Spleen (tissue), 11 donors: ENCODE data around the gene KCMF1. TPM values are rescaled to one million over a fixed set of nuclear protein-coding genes. Genes with fewer than 3 reads are reported as not detected.

Experiments used
- DNase-seq: peaks from one replicate; pipeline ENCODE4 v3.0.0-alpha.2; 2020
- H3K27ac ChIP-seq, 8 donors: fragments of 200-600 bp; sonication (generic) in 7 of 8; 1 replicate in 4 of 8; 2 replicates in 4 of 8; pipeline versions ENCODE4 v1.5.0 to v1.8.0; 2016 to 2021; ENCODE audit warnings: inconsistent platforms in 4 of 8, mild to moderate bottlenecking in 4 of 8, moderate library complexity in 1 of 8
- H3K27me3 ChIP-seq, 7 donors: fragments of 200-600 bp; sonication (generic) in 6 of 7; replicated peaks in 1 of 7; 1 replicate in 4 of 7; 2 replicates in 3 of 7; pipeline versions ENCODE4 v1.5.0 to v1.8.0; 2016 to 2021; ENCODE audit warnings: inconsistent platforms in 3 of 7, mild to moderate bottlenecking in 1 of 7
- H3K36me3 ChIP-seq, 6 donors: fragments of 200-600 bp; sonication (generic) in 5 of 6; 1 replicate in 4 of 6; 2 replicates in 2 of 6; pipeline versions ENCODE4 v1.5.0 to v1.8.0; 2016 to 2021; ENCODE audit warnings: inconsistent platforms in 2 of 6
- H3K4me1 ChIP-seq, 6 donors: fragments of 200-600 bp; sonication (generic) in 5 of 6; 1 replicate in 3 of 6; 2 replicates in 3 of 6; pipeline versions ENCODE4 v1.5.0 to v1.8.0; 2016 to 2021; ENCODE audit warnings: inconsistent platforms in 3 of 6
- H3K4me3 ChIP-seq, 8 donors: fragments of 200-600 bp; sonication (generic) in 7 of 8; 1 replicate in 4 of 8; 2 replicates in 4 of 8; pipeline versions ENCODE4 v1.5.0 to v1.8.0; 2016 to 2021; ENCODE audit warnings: inconsistent platforms in 4 of 8, mild to moderate bottlenecking in 4 of 8, moderate library complexity in 2 of 8
- H3K9me3 ChIP-seq, 8 donors: fragments of 200-600 bp; sonication (generic) in 7 of 8; 1 replicate in 4 of 8; 2 replicates in 4 of 8; pipeline versions ENCODE4 v1.5.0 to v1.8.0; 2016 to 2021; ENCODE audit warnings: inconsistent platforms in 4 of 8
- CTCF ChIP-seq, 11 experiments: fragments of 200-600 bp in 7 of 11; fragments of 450-650 bp in 4 of 11; sonication (generic) in 4 of 11; IDR thresholded peaks in 8 of 11; conservative IDR thresholded peaks in 3 of 11; 1 replicate in 7 of 11; 2 replicates in 4 of 11; pipeline versions ENCODE4 v1.4.0 to v1.8.0; 2016 to 2021; ENCODE audit warnings: antibody characterized with exemption in 11 of 11, inconsistent platforms in 4 of 11, mild to moderate bottlenecking in 1 of 11
- POLR2A ChIP-seq, 3 donors: fragments of 450-650 bp; IDR thresholded peaks; one replicate each; pipeline ENCODE4 v1.5.1; 2017; ENCODE audit warnings: antibody characterized with exemption in 3 of 3, mild to moderate bottlenecking in 1 of 3
- POLR2AphosphoS5 ChIP-seq, 3 donors: sonication (generic); formaldehyde crosslinking; IDR thresholded peaks; one replicate each; pipeline ENCODE4 v1.5.1; 2017; ENCODE audit warnings: antibody characterized with exemption in 3 of 3
- WGBS, 5 donors: extraction: QIAGEN DNeasy Blood & Tissue Kit in 3 of 5; methylation state at CpG; one replicate each; pipeline versions ENCODE4 v1.1.5 to v1.1.7; 2013 to 2018; 5-methylcytosine and 5-hydroxymethylcytosine counted together
- intact Hi-C: fragments of 100-400 bp; cut with DNase I; formaldehyde crosslinking; loops from one replicate; pipeline ENCODE4 v1.15.0; 2023; ENCODE audit warnings: low total_unique reads
- polyA plus RNA-seq, 3 donors: library from polyadenylated mRNA; stranded (reverse); fragments of 200-250 nt; gene quantifications; one replicate each; pipeline ENCODE4 v1.2.1, GENCODE V29; 2013
- total RNA-seq, 7 donors: library from RNA; depleted of rRNA in 3 of 7; stranded (reverse); fragments of >200 nt in 3 of 7; fragmentation: NEBNext Ultra II Directional in 4 of 7; extraction: Animal tissue kit (Norgen Biotek cat#: 25700) in 4 of 7; gene quantifications; one replicate each; pipeline versions ENCODE4 v1.1.0 to v1.2.1, GENCODE V29; 2016 to 2021
- donor health status: healthy with polysubstance abuse.
- donor health status: DM: no; HTN: no; CAD: no; lungs with moderate emphysema.
- donor health status: DM: no; HTN: no; CAD: no.
- donor health status: Bipolar disorder and iron deficiency.
- donor health status: healthy.
- donor health status: DM: no; HTN: no; CAD: no.
- donor health status: DM: yes; HTN: yes; CAD: no.

KCMF1 gene
- total and polyA plus RNA-seq, 10 donors = 15.9 to 68.1 (median 46.9) TPM

GRCh38 chr2:84946204-84947009 is 24.6 kb upstream of the KCMF1 start:
- no peaks in the 10 kb centered on the region for H3K27me3 ChIP-seq
- WGBS, 5 donors = 20 to 44% (median 36%) methylated on average over 12 of the region's 12 CpGs
- peak overlapping the region in 1 of 8 donors; percentile 50 for H3K4me3 ChIP-seq
- peak; percentile 87 for DNase-seq
- no peaks in the 10 kb centered on the region for H3K36me3 ChIP-seq
- intact Hi-C loops = no loop called here
- TF ChIP-seq POLR2AphosphoS5 (IDR thresholded peaks at IDR 0.05) (peak; percentile 29 to 68 (median 50)), CTCF (IDR thresholded peaks at IDR 0.05 in 8 of 11, conservative IDR thresholded peaks at IDR 0.05 in 3 of 11) (peak in 3 of 11 experiments; percentile 6 to 34 (median 7)), POLR2A (IDR thresholded peaks at IDR 0.05) (no peak)
- H3K27ac ChIP-seq = peak overlapping the region; percentile 26 to 87 (median 72)
- H3K4me1 ChIP-seq = peaks cover 0 to 52% (median 22%) of the 10 kb centered on the region in 6 donors
- H3K9me3 ChIP-seq = no peaks in the 10 kb centered on the region

GRCh38 chr2:84947010-84947593 is 23.9 kb upstream of the KCMF1 start:
- Histone ChIP-seq H3K27ac (peak overlapping the region in 6 of 8 donors; percentile 26 to 87 (median 74)), H3K36me3 (no peaks in the 10 kb centered on the region), H3K9me3 (no peaks in the 10 kb centered on the region), H3K4me3 (peak overlapping the region in 1 of 8 donors; percentile 50), H3K27me3 (no peaks in the 10 kb centered on the region), H3K4me1 (peaks cover 0 to 47% (median 22%) of the 10 kb centered on the region in 6 donors)
- WGBS, 5 donors = 82 to 87% (median 86%) methylated on average over 10 of the region's 10 CpGs
- TF ChIP-seq POLR2AphosphoS5 (IDR thresholded peaks at IDR 0.05) (no peak), CTCF (IDR thresholded peaks at IDR 0.05 in 8 of 11, conservative IDR thresholded peaks at IDR 0.05 in 3 of 11) (no peak), POLR2A (IDR thresholded peaks at IDR 0.05) (no peak)
- intact Hi-C loops = no loop called here
- no peak for DNase-seq

- no peak for TF ChIP-seq CTCF (IDR thresholded peaks at IDR 0.05 in 8 of 11, conservative IDR thresholded peaks at IDR 0.05 in 3 of 11)
- no peak for TF ChIP-seq POLR2A (IDR thresholded peaks at IDR 0.05)
- TF ChIP-seq POLR2AphosphoS5 (IDR thresholded peaks at IDR 0.05) = no peak
- Histone ChIP-seq H3K4me1 (no peaks in the 10 kb centered on the region), H3K27me3 (no peaks in the 10 kb centered on the region), H3K9me3 (no peaks in the 10 kb centered on the region), H3K4me3 (no peak overlapping the region), H3K36me3 (no peaks in the 10 kb centered on the region), H3K27ac (no peak overlapping the region)
- no peak for DNase-seq
- intact Hi-C loops = no loop called here
- WGBS, 5 donors = 83 to 95% (median 93%) methylated on average over 3 of the region's 3 CpGs
Observed at GRCh38 chr2:84953535-84953934, 17.4 kb upstream of the KCMF1 start.

GRCh38 chr2:84954329-84954728 is 16.6 kb upstream of the KCMF1 start:
- no peaks in the 10 kb centered on the region for H3K36me3 ChIP-seq
- no peak overlapping the region for H3K4me3 ChIP-seq
- peaks cover 0 to 6% (median under 1%) of the 10 kb centered on the region in 6 donors for H3K4me1 ChIP-seq
- no peaks in the 10 kb centered on the region for H3K9me3 ChIP-seq
- TF ChIP-seq CTCF (IDR thresholded peaks at IDR 0.05 in 8 of 11, conservative IDR thresholded peaks at IDR 0.05 in 3 of 11) (no peak), POLR2AphosphoS5 (IDR thresholded peaks at IDR 0.05) (no peak), POLR2A (IDR thresholded peaks at IDR 0.05) (no peak)
- no peaks in the 10 kb centered on the region for H3K27me3 ChIP-seq
- WGBS, 5 donors = 92 to 96% (median 93%) methylated on average over 6 of the region's 6 CpGs
- H3K27ac ChIP-seq = no peak overlapping the region
- intact Hi-C loops = no loop called here
- DNase-seq = no peak
